WTC11 (cell line): ENCODE data around the gene SENP1.

Experiments
- FOXP1 ChIP-seq: sonication (generic); formaldehyde crosslinking; IDR thresholded peaks from 2 replicates; pipeline ENCODE4 v1.8.0; 2022; ENCODE audit warnings: missing genetic modification reagents, mild to moderate bottlenecking, moderate library complexity, borderline replicate concordance
- TF ChIP-seq, protein P1 (sequence below): fragments of 200-600 bp; IDR thresholded peaks from 2 replicates; pipeline ENCODE4 v1.8.0; 2022; ENCODE audit warnings: antibody characterized with exemption

DNA sequence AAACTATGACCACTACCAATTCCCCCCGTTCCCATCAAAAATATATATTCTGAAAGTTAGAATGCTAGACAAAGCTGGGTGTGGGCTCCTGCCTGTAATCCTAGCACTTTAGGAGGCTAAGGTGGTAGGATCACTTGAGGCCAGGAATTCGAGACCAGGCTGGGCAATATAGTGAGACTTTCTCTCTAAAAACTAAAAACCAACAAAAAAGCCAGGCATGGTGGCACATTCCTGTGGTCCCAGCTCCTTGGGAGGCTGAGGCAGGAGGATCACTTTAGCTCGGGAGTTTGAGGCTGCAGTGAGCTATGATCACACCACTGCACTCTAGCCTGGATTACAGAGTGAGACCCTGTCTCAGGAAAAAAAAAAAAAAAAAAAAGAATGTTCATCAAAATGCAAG lies 52.8 kb downstream of the SENP1 start:
- no peak for TF ChIP-seq FOXP1 (CRISPR knock-in tag)
- TF ChIP-seq, protein P1, sequence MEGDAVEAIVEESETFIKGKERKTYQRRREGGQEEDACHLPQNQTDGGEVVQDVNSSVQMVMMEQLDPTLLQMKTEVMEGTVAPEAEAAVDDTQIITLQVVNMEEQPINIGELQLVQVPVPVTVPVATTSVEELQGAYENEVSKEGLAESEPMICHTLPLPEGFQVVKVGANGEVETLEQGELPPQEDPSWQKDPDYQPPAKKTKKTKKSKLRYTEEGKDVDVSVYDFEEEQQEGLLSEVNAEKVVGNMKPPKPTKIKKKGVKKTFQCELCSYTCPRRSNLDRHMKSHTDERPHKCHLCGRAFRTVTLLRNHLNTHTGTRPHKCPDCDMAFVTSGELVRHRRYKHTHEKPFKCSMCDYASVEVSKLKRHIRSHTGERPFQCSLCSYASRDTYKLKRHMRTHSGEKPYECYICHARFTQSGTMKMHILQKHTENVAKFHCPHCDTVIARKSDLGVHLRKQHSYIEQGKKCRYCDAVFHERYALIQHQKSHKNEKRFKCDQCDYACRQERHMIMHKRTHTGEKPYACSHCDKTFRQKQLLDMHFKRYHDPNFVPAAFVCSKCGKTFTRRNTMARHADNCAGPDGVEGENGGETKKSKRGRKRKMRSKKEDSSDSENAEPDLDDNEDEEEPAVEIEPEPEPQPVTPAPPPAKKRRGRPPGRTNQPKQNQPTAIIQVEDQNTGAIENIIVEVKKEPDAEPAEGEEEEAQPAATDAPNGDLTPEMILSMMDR: no peak
